ENCODE data around the gene RHOC. TPM values are rescaled to one million over a fixed set of nuclear protein-coding genes. Genes with fewer than 3 reads are reported as not detected.
"Not testable (repeated sequence)": the region's sequence is repeated elsewhere in the genome, so short reads cannot be mapped to it uniquely, and the experiment has no call there.

RHOC gene
- total RNA-seq, 1 experiment from 2014 or later: 253 TPM

GRCh38 chr1:112731451-112731850 lies 24.5 kb upstream of the RHOC start:
- H3K27me3 Mint-ChIP-seq (ENCODE audit: insufficient read depth, unreplicated experiment): no peaks in the 10 kb centered on the region
- H3K4me1 Mint-ChIP-seq (ENCODE audit: insufficient read depth, unreplicated experiment): no peaks in the 10 kb centered on the region
- intact Hi-C loops (cut with micrococcal nuclease): no loop called here
- TF ChIP-seq CTCF (IDR thresholded peaks at IDR 0.05; ENCODE audit: unreplicated experiment): no peak
- ChIA-PET POLR2A (no interaction called here), CTCF (interaction anchor here (0.8 to 5.2 kb wide), 5 partner anchors 10 to 76 kb away, joined by 3 to 45 read pairs (median 21); partner anchors contain the start of gene PPM1J)
- H3K36me3 Mint-ChIP-seq (ENCODE audit: insufficient read depth, unreplicated experiment): no peaks in the 10 kb centered on the region
- BruUV-seq (replicated peaks): no TSS peak
- no peaks in the 10 kb centered on the region for H3K9me3 Mint-ChIP-seq (ENCODE audit: unreplicated experiment)
- no peak overlapping the region for H3K27ac Mint-ChIP-seq (ENCODE audit: low read depth, unreplicated experiment)
- no peak overlapping the region for H3K4me3 Mint-ChIP-seq (ENCODE audit: unreplicated experiment)
- no peak for DNase-seq (ENCODE audit: unreplicated experiment)

GRCh38 chr1:112729909-112730308 lies 23.0 kb upstream of the RHOC start:
- H3K4me3 Mint-ChIP-seq (ENCODE audit: unreplicated experiment): no peak overlapping the region
- no TSS peak for BruUV-seq (replicated peaks)
- ChIA-PET CTCF (interaction anchor here (0.7 to 5.2 kb wide), 4 partner anchors 11 to 394 kb away, joined by 4 to 45 read pairs (median 24); partner anchors contain the start of gene PPM1J), POLR2A (interaction anchor here (1.4 kb wide), 1 partner anchor 32 kb away, joined by 4 read pairs; no protein-coding TSS in a partner anchor)
- no peaks in the 10 kb centered on the region for H3K9me3 Mint-ChIP-seq (ENCODE audit: unreplicated experiment)
- DNase-seq (ENCODE audit: unreplicated experiment): no peak
- intact Hi-C loops (cut with micrococcal nuclease): no loop called here
- H3K36me3 Mint-ChIP-seq (ENCODE audit: insufficient read depth, unreplicated experiment): no peaks in the 10 kb centered on the region
- H3K27ac Mint-ChIP-seq (ENCODE audit: low read depth, unreplicated experiment): no peak overlapping the region
- no peak for TF ChIP-seq CTCF (IDR thresholded peaks at IDR 0.05; ENCODE audit: unreplicated experiment)
- H3K4me1 Mint-ChIP-seq (ENCODE audit: insufficient read depth, unreplicated experiment): no peaks in the 10 kb centered on the region
- no peaks in the 10 kb centered on the region for H3K27me3 Mint-ChIP-seq (ENCODE audit: insufficient read depth, unreplicated experiment)

GRCh38 chr1:112729011-112729410 lies 22.1 kb upstream of the RHOC start:
- H3K27ac Mint-ChIP-seq (ENCODE audit: low read depth, unreplicated experiment); H3K27me3 Mint-ChIP-seq (ENCODE audit: insufficient read depth, unreplicated experiment); POLR2A ChIA-PET; intact Hi-C loops (cut with micrococcal nuclease); H3K9me3 Mint-ChIP-seq (ENCODE audit: unreplicated experiment); H3K36me3 Mint-ChIP-seq (ENCODE audit: insufficient read depth, unreplicated experiment); DNase-seq (ENCODE audit: unreplicated experiment); H3K4me1 Mint-ChIP-seq (ENCODE audit: insufficient read depth, unreplicated experiment); BruUV-seq (replicated peaks); H3K4me3 Mint-ChIP-seq (ENCODE audit: unreplicated experiment): not testable (repeated sequence)
- CTCF ChIA-PET: interaction anchor here (0.7 to 5.2 kb wide), 4 partner anchors 10 to 393 kb away, joined by 4 to 45 read pairs (median 24); partner anchors contain the start of gene PPM1J

GRCh38 chr1:112728306-112728971 lies 21.5 kb upstream of the RHOC start:
- intact Hi-C loops (cut with micrococcal nuclease); BruUV-seq (replicated peaks); H3K4me3 Mint-ChIP-seq (ENCODE audit: unreplicated experiment); H3K36me3 Mint-ChIP-seq (ENCODE audit: insufficient read depth, unreplicated experiment); H3K4me1 Mint-ChIP-seq (ENCODE audit: insufficient read depth, unreplicated experiment); DNase-seq (ENCODE audit: unreplicated experiment); POLR2A ChIA-PET; H3K27ac Mint-ChIP-seq (ENCODE audit: low read depth, unreplicated experiment); H3K9me3 Mint-ChIP-seq (ENCODE audit: unreplicated experiment); H3K27me3 Mint-ChIP-seq (ENCODE audit: insufficient read depth, unreplicated experiment): not testable (repeated sequence)
- CTCF ChIA-PET: interaction anchor here (0.6 to 15.1 kb wide), 5 partner anchors 9 to 75 kb away, joined by 3 to 838 read pairs (median 37); partner anchors contain the start of gene PPM1J

GRCh38 chr1:112727716-112728115 lies 20.8 kb upstream of the RHOC start:
- ChIA-PET POLR2A (no interaction called here), CTCF (interaction anchor here (0.6 to 15.1 kb wide), 5 partner anchors 8 to 76 kb away, joined by 3 to 838 read pairs (median 37); partner anchors contain the start of gene PPM1J)
- no peak for TF ChIP-seq CTCF (IDR thresholded peaks at IDR 0.05; ENCODE audit: unreplicated experiment)
- Mint-ChIP-seq H3K27ac (ENCODE audit: low read depth, unreplicated experiment) (no peak overlapping the region), H3K4me3 (ENCODE audit: unreplicated experiment) (no peak overlapping the region), H3K27me3 (ENCODE audit: insufficient read depth, unreplicated experiment) (no peaks in the 10 kb centered on the region), H3K36me3 (ENCODE audit: insufficient read depth, unreplicated experiment) (no peaks in the 10 kb centered on the region), H3K4me1 (ENCODE audit: insufficient read depth, unreplicated experiment) (no peaks in the 10 kb centered on the region), H3K9me3 (ENCODE audit: unreplicated experiment) (no peaks in the 10 kb centered on the region)
- intact Hi-C loops (cut with micrococcal nuclease): no loop called here
- DNase-seq (ENCODE audit: unreplicated experiment): no peak
- no TSS peak for BruUV-seq (replicated peaks)

- H3K4me1 Mint-ChIP-seq (ENCODE audit: insufficient read depth, unreplicated experiment); BruUV-seq (replicated peaks); H3K27ac Mint-ChIP-seq (ENCODE audit: low read depth, unreplicated experiment); H3K27me3 Mint-ChIP-seq (ENCODE audit: insufficient read depth, unreplicated experiment); POLR2A ChIA-PET; H3K4me3 Mint-ChIP-seq (ENCODE audit: unreplicated experiment); intact Hi-C loops (cut with micrococcal nuclease); H3K9me3 Mint-ChIP-seq (ENCODE audit: unreplicated experiment); DNase-seq (ENCODE audit: unreplicated experiment); H3K36me3 Mint-ChIP-seq (ENCODE audit: insufficient read depth, unreplicated experiment): not testable (repeated sequence)
- CTCF ChIA-PET: interaction anchor here (15.1 kb wide), 1 partner anchor 79 kb away, joined by 838 read pairs; no protein-coding TSS in a partner anchor
Observed at GRCh38 chr1:112724240-112724639, 17.3 kb upstream of the RHOC start.

Measured in MCF 10A (cell line).